Measurements from ENCODE around the gene ASCC2. TPM values are rescaled to one million over a fixed set of nuclear protein-coding genes. Genes with fewer than 3 reads are reported as not detected.

The ASCC2 gene
- total RNA-seq, 1 donor from 2014 or later, result 44.6 TPM

Other genes with a start within 250 kb of the ASCC2 start
- gene NF2, start 234.6 kb downstream of the ASCC2 start, total RNA-seq, result 48.1 and 48.4 TPM in 2 replicates
- not detected in 2 replicates for gene CABP7, start 118.3 kb downstream of the ASCC2 start, total RNA-seq
- gene ZMAT5, start 71.3 kb downstream of the ASCC2 start, total RNA-seq, result 25.3 and 26.2 TPM in 2 replicates
- gene UQCR10, start 70.9 kb downstream of the ASCC2 start, total RNA-seq, result 116 and 120 TPM in 2 replicates
- gene MTMR3, start 44.9 kb upstream of the ASCC2 start, total RNA-seq, result 35.3 and 37.4 TPM in 2 replicates
- gene HORMAD2, start 242.2 kb upstream of the ASCC2 start, total RNA-seq, result not detected in 2 replicates